ENCODE measurements around the gene ANKRD11. TPM values are rescaled to one million over a fixed set of nuclear protein-coding genes. Genes with fewer than 3 reads are reported as not detected.

The ANKRD11 gene
- total RNA-seq, 1 experiment from 2014 or later: 99.4 TPM

DNA sequence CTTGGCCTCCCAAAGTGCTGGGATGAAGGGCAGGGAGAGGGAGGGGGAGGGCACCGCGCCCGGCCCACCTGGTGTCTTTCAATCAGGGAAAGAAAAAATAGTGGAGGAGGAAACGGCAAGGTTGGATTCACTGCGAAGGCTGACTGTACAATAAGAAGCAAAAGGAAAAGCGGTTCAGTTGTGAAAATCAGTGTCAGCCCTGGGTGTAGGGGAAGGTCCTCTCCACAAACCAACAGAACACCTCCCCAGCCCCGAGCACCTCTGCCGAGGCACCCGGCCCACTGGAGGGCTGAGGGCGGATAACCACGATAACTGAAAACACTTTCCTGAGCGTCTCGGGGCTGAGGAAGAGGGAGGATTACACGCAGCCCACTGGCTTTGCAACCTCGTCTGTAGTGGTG lies 16.4 kb upstream of the ANKRD11 start:
- Histone ChIP-seq H3K27ac (ENCODE audit: low read length) (peak overlapping the region; percentile 95), H3K4me1 (ENCODE audit: control insufficient read depth, insufficient read depth, low read length) (peaks cover 38% of the 10 kb centered on the region), H3K4me3 (ENCODE audit: low read depth in 2 of 2, low read length in 2 of 2) (peak overlapping the region; percentile 81 to 84), H3K36me3 (ENCODE audit: control insufficient read depth, insufficient read depth, low read length) (peaks cover 13% of the 10 kb centered on the region), H3K27me3 (ENCODE audit: control insufficient read depth, insufficient read depth, low read length) (no peaks in the 10 kb centered on the region), H3K9me3 (ENCODE audit: control insufficient read depth, insufficient read depth, low read depth, low read length) (no peaks in the 10 kb centered on the region)
- TF ChIP-seq SIN3A (IDR thresholded peaks at IDR 0.05; ENCODE audit: borderline replicate concordance, insufficient read depth, low read depth, low read length) (no peak), CTCF (IDR thresholded peaks at IDR 0.05) (no peak), POLR2AphosphoS5 (IDR thresholded peaks at IDR 0.05; ENCODE audit: low read depth, low read length) (no peak), TCF7L2 (IDR thresholded peaks at IDR 0.05; ENCODE audit: low read depth, low read length) (no peak)
- TF ChIP-seq, protein P1, sequence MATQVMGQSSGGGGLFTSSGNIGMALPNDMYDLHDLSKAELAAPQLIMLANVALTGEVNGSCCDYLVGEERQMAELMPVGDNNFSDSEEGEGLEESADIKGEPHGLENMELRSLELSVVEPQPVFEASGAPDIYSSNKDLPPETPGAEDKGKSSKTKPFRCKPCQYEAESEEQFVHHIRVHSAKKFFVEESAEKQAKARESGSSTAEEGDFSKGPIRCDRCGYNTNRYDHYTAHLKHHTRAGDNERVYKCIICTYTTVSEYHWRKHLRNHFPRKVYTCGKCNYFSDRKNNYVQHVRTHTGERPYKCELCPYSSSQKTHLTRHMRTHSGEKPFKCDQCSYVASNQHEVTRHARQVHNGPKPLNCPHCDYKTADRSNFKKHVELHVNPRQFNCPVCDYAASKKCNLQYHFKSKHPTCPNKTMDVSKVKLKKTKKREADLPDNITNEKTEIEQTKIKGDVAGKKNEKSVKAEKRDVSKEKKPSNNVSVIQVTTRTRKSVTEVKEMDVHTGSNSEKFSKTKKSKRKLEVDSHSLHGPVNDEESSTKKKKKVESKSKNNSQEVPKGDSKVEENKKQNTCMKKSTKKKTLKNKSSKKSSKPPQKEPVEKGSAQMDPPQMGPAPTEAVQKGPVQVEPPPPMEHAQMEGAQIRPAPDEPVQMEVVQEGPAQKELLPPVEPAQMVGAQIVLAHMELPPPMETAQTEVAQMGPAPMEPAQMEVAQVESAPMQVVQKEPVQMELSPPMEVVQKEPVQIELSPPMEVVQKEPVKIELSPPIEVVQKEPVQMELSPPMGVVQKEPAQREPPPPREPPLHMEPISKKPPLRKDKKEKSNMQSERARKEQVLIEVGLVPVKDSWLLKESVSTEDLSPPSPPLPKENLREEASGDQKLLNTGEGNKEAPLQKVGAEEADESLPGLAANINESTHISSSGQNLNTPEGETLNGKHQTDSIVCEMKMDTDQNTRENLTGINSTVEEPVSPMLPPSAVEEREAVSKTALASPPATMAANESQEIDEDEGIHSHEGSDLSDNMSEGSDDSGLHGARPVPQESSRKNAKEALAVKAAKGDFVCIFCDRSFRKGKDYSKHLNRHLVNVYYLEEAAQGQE (IDR thresholded peaks at IDR 0.05; ENCODE audit: insufficient read depth in 1 of 2, low read depth in 2 of 2, low read length in 1 of 2): no peak
- ATAC-seq: no peak
- ChIA-PET POLR2A (interaction anchor here (0.6 kb wide), 1 partner anchor 131 kb away, joined by 17 read pairs; no protein-coding TSS in a partner anchor), CTCF (interaction anchor here (0.6 kb wide), 1 partner anchor 175 kb away, joined by 3 read pairs; no protein-coding TSS in a partner anchor)
- in situ Hi-C loops (cut with HindIII; ENCODE audit: low pct_unique_long_range_greater_than_20kb, low sequenced_read_pairs) (no loop called here), intact Hi-C loops (cut with micrococcal nuclease; ENCODE audit: unreplicated experiment) (loop anchor here (10.0 kb wide), 1 partner anchor 172 kb away; no protein-coding TSS in a partner anchor)
- DNase-seq (ENCODE audit: low read depth, low spot score): no peak
- TSS peak; percentile 89 for BruUV-seq (replicated peaks)

- Histone ChIP-seq H3K27ac (ENCODE audit: low read length) (peak overlapping the region; percentile 95), H3K4me1 (ENCODE audit: control insufficient read depth, insufficient read depth, low read length) (peaks cover 38% of the 10 kb centered on the region), H3K27me3 (ENCODE audit: control insufficient read depth, insufficient read depth, low read length) (no peaks in the 10 kb centered on the region), H3K4me3 (ENCODE audit: low read depth in 2 of 2, low read length in 2 of 2) (peak overlapping the region; percentile 81 to 84; a peak in 3 of 4 replicates), H3K9me3 (ENCODE audit: control insufficient read depth, insufficient read depth, low read depth, low read length) (no peaks in the 10 kb centered on the region), H3K36me3 (ENCODE audit: control insufficient read depth, insufficient read depth, low read length) (peaks cover 8% of the 10 kb centered on the region)
- intact Hi-C loops (cut with micrococcal nuclease; ENCODE audit: unreplicated experiment): loop anchor here (10.0 kb wide), 1 partner anchor 171 kb away; no protein-coding TSS in a partner anchor
- no TSS peak for BruUV-seq (replicated peaks)
- no peak for ATAC-seq
- TF ChIP-seq, protein P1 (IDR thresholded peaks at IDR 0.05; ENCODE audit: insufficient read depth in 1 of 2, low read depth in 2 of 2, low read length in 1 of 2): no peak
- TF ChIP-seq POLR2AphosphoS5 (IDR thresholded peaks at IDR 0.05; ENCODE audit: low read depth, low read length) (no peak), SIN3A (IDR thresholded peaks at IDR 0.05; ENCODE audit: borderline replicate concordance, insufficient read depth, low read depth, low read length) (no peak), TCF7L2 (IDR thresholded peaks at IDR 0.05; ENCODE audit: low read depth, low read length) (no peak), CTCF (IDR thresholded peaks at IDR 0.05) (no peak)
- in situ Hi-C loops (cut with HindIII; ENCODE audit: low pct_unique_long_range_greater_than_20kb, low sequenced_read_pairs): no loop called here
- CTCF ChIA-PET: no interaction called here
- no peak for DNase-seq (ENCODE audit: low read depth, low spot score)
- POLR2A ChIA-PET: no interaction called here
These were observed 15.7 kb upstream of the ANKRD11 start for GRCh38 chr16:89506113-89506504.

Measured in Panc1 (cell line).